GM23338 (cell line): ENCODE data around the gene LAPTM5. TPM values are rescaled to one million over a fixed set of nuclear protein-coding genes. Genes with fewer than 3 reads are reported as not detected.

Experiments
- ATAC-seq: fragments of 200-7000 bp; cut with Tn5 transposase; 3 replicates; pipeline ENCODE4 v1.9.1; 2020
- DNase-seq: peaks from one replicate; pipeline ENCODE4 v3.0.0-alpha.2; 2015; ENCODE audit warnings: low spot score
- H2AFZ ChIP-seq: fragments of 200-600 bp; sonication (generic); 2 replicates; pipeline ENCODE4 v1.8.0; 2016; ENCODE audit warnings: antibody characterized with exemption, mild to moderate bottlenecking, moderate library complexity
- H3F3A ChIP-seq: fragments of 200-600 bp; sonication (generic); replicated peaks from 2 replicates; pipeline ENCODE4 v1.8.0; 2017; ENCODE audit warnings: antibody characterized with exemption, mixed run types, low read depth
- H3K27ac ChIP-seq: fragments of 200-600 bp; sonication (generic); 2 replicates; pipeline ENCODE4 v1.6.1; 2016; ENCODE audit warnings: low read depth
- H3K27me3 ChIP-seq: fragments of 200-600 bp; sonication (generic); 2 replicates; pipeline ENCODE4 v1.8.0; 2016; ENCODE audit warnings: mild to moderate bottlenecking, mixed run types, moderate library complexity; ENCODE audit not compliant: insufficient read depth
- H3K36me3 ChIP-seq: fragments of 200-600 bp; sonication (generic); 2 replicates; pipeline ENCODE4 v1.8.0; 2016; ENCODE audit warnings: mild to moderate bottlenecking; ENCODE audit not compliant: insufficient read depth
- H3K4me1 ChIP-seq: fragments of 200-600 bp; sonication (generic); 2 replicates; pipeline ENCODE4 v1.8.0; 2016; ENCODE audit warnings: mild to moderate bottlenecking, moderate library complexity; ENCODE audit not compliant: insufficient read depth
- H3K4me2 ChIP-seq: fragments of 200-600 bp; sonication (generic); 2 replicates; pipeline ENCODE4 v1.7.1; 2017; ENCODE audit warnings: mixed run types
- H3K4me3 ChIP-seq: fragments of 200-600 bp; sonication (generic); 2 replicates; pipeline ENCODE4 v1.6.1; 2016; ENCODE audit warnings: mixed run types
- H3K79me2 ChIP-seq: fragments of 200-600 bp; sonication (generic); replicated peaks from 2 replicates; pipeline ENCODE4 v1.8.0; 2017; ENCODE audit warnings: mild to moderate bottlenecking; ENCODE audit not compliant: insufficient read depth
- H3K9me2 ChIP-seq: fragments of 200-600 bp; sonication (generic); 2 replicates; pipeline ENCODE4 v1.8.0; 2017; ENCODE audit not compliant: insufficient read depth
- H4K20me1 ChIP-seq: fragments of 200-600 bp; sonication (generic); replicated peaks from 2 replicates; pipeline ENCODE4 v1.8.0; 2017; ENCODE audit warnings: mild to moderate bottlenecking; ENCODE audit not compliant: insufficient read depth
- H3K27ac Mint-ChIP-seq: 2 replicates; pipeline ENCODE4 v1.8.0; 2020; ENCODE audit warnings: inconsistent platforms, mild to moderate bottlenecking, moderate library complexity, mixed read lengths
- H3K27me3 Mint-ChIP-seq: 3 replicates; pipeline ENCODE4 v1.8.0; 2022; ENCODE audit warnings: low read depth, mild to moderate bottlenecking, moderate library complexity, mixed read lengths, inconsistent platforms; ENCODE audit not compliant: insufficient read depth, poor library complexity
- H3K36me3 Mint-ChIP-seq: 3 replicates; pipeline ENCODE4 v1.8.0; 2021; ENCODE audit warnings: low read depth, mild to moderate bottlenecking, inconsistent platforms, moderate library complexity, mixed read lengths
- H3K4me1 Mint-ChIP-seq: 3 replicates; pipeline ENCODE4 v1.8.0; 2020; ENCODE audit warnings: mild to moderate bottlenecking, inconsistent platforms, mixed read lengths
- H3K4me3 Mint-ChIP-seq: 3 replicates; pipeline ENCODE4 v1.8.0; 2021; ENCODE audit warnings: moderate library complexity, mild to moderate bottlenecking, inconsistent platforms, mixed read lengths
- H3K9me3 Mint-ChIP-seq: 3 replicates; pipeline ENCODE4 v1.8.0; 2020; ENCODE audit warnings: moderate library complexity, mild to moderate bottlenecking, inconsistent platforms, mixed read lengths
- CREB1 ChIP-seq: fragments of 250-450 bp; sonication (Bioruptor Pico); IDR thresholded peaks from 2 replicates; pipeline ENCODE4 v1.5.0; 2020; ENCODE audit warnings: low read depth, mild to moderate bottlenecking, moderate library complexity
- CTCF ChIP-seq, 2 experiments: fragments of 200-600 bp in 1 of 2; sonication (generic) in 1 of 2; conservative IDR thresholded peaks; 2 replicates each; pipeline versions ENCODE4 v1.5.1 to v1.6.1; 2016 to 2017; ENCODE audit warnings: antibody characterized with exemption in 2 of 2, low read depth in 2 of 2, mild to moderate bottlenecking in 2 of 2, moderate library complexity in 1 of 2
- EZH2 ChIP-seq: fragments of 200-600 bp; sonication (generic); IDR thresholded peaks from one replicate; pipeline ENCODE4 v1.8.0; 2017; ENCODE audit warnings: antibody characterized with exemption, mild to moderate bottlenecking, low read depth; ENCODE audit not compliant: unreplicated experiment
- EZH2phosphoT487 ChIP-seq: fragments of 200-600 bp; sonication (generic); IDR thresholded peaks from one replicate; pipeline ENCODE4 v1.8.1; 2018; ENCODE audit warnings: antibody characterized with exemption; ENCODE audit not compliant: unreplicated experiment
- NANOG ChIP-seq: IDR thresholded peaks from 2 replicates; pipeline ENCODE4 v1.6.1; 2016; ENCODE audit warnings: antibody characterized with exemption, borderline replicate concordance
- POLR2AphosphoS5 ChIP-seq: IDR thresholded peaks from 2 replicates; pipeline ENCODE4 v1.6.1; 2016; ENCODE audit warnings: antibody characterized with exemption, low read depth
- REST ChIP-seq: IDR thresholded peaks from one replicate; pipeline ENCODE4 v1.6.1; 2018; ENCODE audit warnings: antibody characterized with exemption; ENCODE audit not compliant: unreplicated experiment
- STAT1 ChIP-seq: IDR thresholded peaks from one replicate; pipeline ENCODE4 v1.6.1; 2016; ENCODE audit warnings: antibody characterized with exemption; ENCODE audit not compliant: unreplicated experiment
- ZNF331 ChIP-seq: fragments of 250-450 bp; sonication (Bioruptor Pico); IDR thresholded peaks from 2 replicates; pipeline ENCODE4 v1.5.0; 2020; ENCODE audit warnings: low read depth, mild to moderate bottlenecking, moderate library complexity
- polyA plus RNA-seq: library from polyadenylated mRNA; unstranded; fragments of >200 nt; fragmentation: Nextera tagmentation; extraction: Ambion mirVana; gene quantifications from 2 replicates; pipeline ENCODE4 v1.2.1, GENCODE V29; 2016
- total RNA-seq: library from RNA; depleted of rRNA; stranded (reverse); fragments of >200 nt; shearing (Covaris generic); gene quantifications from 2 replicates; pipeline ENCODE4 v1.2.3, GENCODE V29; 2014

Gene LAPTM5
- total and polyA plus RNA-seq, 2 experiments from 2014 or later: 0.21 TPM; not detected in 1

DNA sequence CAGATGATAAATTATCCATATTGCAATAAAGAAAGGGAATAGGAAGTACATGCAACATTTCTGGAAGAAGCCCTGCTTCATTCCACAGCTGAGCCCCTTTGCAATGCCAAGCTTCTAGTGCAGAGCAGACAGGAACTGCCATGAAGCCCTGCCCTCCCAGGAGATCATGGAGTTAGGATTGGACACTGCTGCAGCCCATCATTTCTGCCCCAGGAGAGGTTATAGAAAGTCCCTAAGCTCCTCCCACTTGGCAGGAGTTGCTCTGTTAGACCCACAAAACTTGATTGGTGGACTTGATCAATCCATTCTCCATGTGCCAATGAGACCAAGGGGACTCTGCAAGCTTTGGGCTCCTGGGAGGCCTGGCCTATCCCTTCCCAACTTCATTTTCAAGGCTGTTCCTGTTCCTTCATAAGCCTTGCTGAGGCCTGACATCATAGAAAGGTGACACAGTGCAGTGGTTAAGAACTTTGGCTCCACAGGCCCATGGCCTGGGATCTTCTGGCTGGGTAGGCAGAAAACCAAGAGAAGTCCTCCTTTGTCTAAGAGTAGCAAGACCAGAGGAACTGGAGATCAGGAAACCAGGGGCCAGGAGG lies 1.3 kb upstream of the LAPTM5 start:
- no peak overlapping the region for H3K4me3 Mint-ChIP-seq
- peaks cover 8% of the 10 kb centered on the region for H3K4me1 Mint-ChIP-seq
- no peaks in the 10 kb centered on the region for H3K36me3 Mint-ChIP-seq
- Histone ChIP-seq H3K27me3 (no peaks in the 10 kb centered on the region), H2AFZ (no peak overlapping the region), H4K20me1 (no peaks in the 10 kb centered on the region), H3F3A (no peaks in the 10 kb centered on the region), H3K79me2 (no peaks in the 10 kb centered on the region), H3K27ac (no peak overlapping the region), H3K4me2 (no peak overlapping the region), H3K36me3 (no peaks in the 10 kb centered on the region), H3K9me2 (no peaks in the 10 kb centered on the region), H3K4me1 (peaks cover 8% of the 10 kb centered on the region; the same call in 1 of the 2 replicates), H3K4me3 (no peak overlapping the region)
- peaks cover 7% of the 10 kb centered on the region for H3K27me3 Mint-ChIP-seq
- TF ChIP-seq EZH2phosphoT487: no peak
- TF ChIP-seq ZNF331 (CRISPR knock-in tag): no peak
- no peak for TF ChIP-seq EZH2
- TF ChIP-seq STAT1: no peak
- no peak for TF ChIP-seq CREB1 (CRISPR knock-in tag)
- no peak for TF ChIP-seq NANOG
- ATAC-seq (peak; percentile 24), DNase-seq (peak; percentile 30)
- no peak overlapping the region for H3K27ac Mint-ChIP-seq
- H3K9me3 Mint-ChIP-seq: no peaks in the 10 kb centered on the region

GRCh38 chr1:30758121-30758688 lies 631 bp upstream of the LAPTM5 start:
- Mint-ChIP-seq H3K27ac (no peak overlapping the region), H3K27me3 (peaks cover 10% of the 10 kb centered on the region), H3K4me1 (peaks cover 8% of the 10 kb centered on the region), H3K9me3 (no peaks in the 10 kb centered on the region), H3K36me3 (no peaks in the 10 kb centered on the region), H3K4me3 (no peak overlapping the region)
- Histone ChIP-seq H3K79me2 (no peaks in the 10 kb centered on the region), H3K27ac (no peak overlapping the region), H3K36me3 (no peaks in the 10 kb centered on the region), H3K4me3 (no peak overlapping the region), H3K27me3 (no peaks in the 10 kb centered on the region), H3K4me2 (no peak overlapping the region), H3F3A (no peaks in the 10 kb centered on the region), H2AFZ (no peak overlapping the region), H3K9me2 (no peaks in the 10 kb centered on the region), H3K4me1 (peaks cover 8% of the 10 kb centered on the region; the same call in 1 of the 2 replicates), H4K20me1 (no peaks in the 10 kb centered on the region)
- ATAC-seq (no peak), DNase-seq (no peak)
- TF ChIP-seq REST: no peak
- TF ChIP-seq CTCF (conservative IDR thresholded peaks at IDR 0.05; ENCODE audit: low read depth in 2 of 2): no peak
- no peak for TF ChIP-seq NANOG
- no peak for TF ChIP-seq STAT1
- TF ChIP-seq ZNF331 (CRISPR knock-in tag): no peak
- TF ChIP-seq POLR2AphosphoS5: no peak
- no peak for TF ChIP-seq CREB1 (CRISPR knock-in tag)
- TF ChIP-seq EZH2phosphoT487: no peak
